Esophagus muscularis mucosa (tissue), 3 donors: ENCODE data around the gene MCOLN3.

Experiments used
- CTCF ChIP-seq, 3 experiments: fragments of 200-600 bp in 2 of 3; fragments of 450-650 bp in 1 of 3; sonication (generic) in 2 of 3; IDR thresholded peaks; one replicate each; pipeline ENCODE4 v1.5.1; 2017 to 2019; ENCODE audit warnings: antibody characterized with exemption in 3 of 3, mild to moderate bottlenecking in 2 of 3, moderate library complexity in 1 of 3
- POLR2A ChIP-seq: fragments of 450-650 bp; IDR thresholded peaks from one replicate; pipeline ENCODE4 v1.6.1; 2017; ENCODE audit warnings: antibody characterized with exemption, moderate library complexity, mild to moderate bottlenecking, low read depth
- POLR2AphosphoS5 ChIP-seq, 2 donors: sonication (generic); formaldehyde crosslinking; IDR thresholded peaks; one replicate each; pipeline ENCODE4 v1.6.1; 2017; ENCODE audit warnings: antibody characterized with exemption in 2 of 2

- TF ChIP-seq CTCF (IDR thresholded peaks at IDR 0.05) = no peak
- TF ChIP-seq POLR2A = no peak
- TF ChIP-seq POLR2AphosphoS5 (IDR thresholded peaks at IDR 0.05) = no peak
Measured at GRCh38 chr1:85088408-85088784, 40.1 kb upstream of the MCOLN3 start.
